Stimulated activated CD8-positive, alpha-beta memory T cell treated with anti-CD3 and anti-CD28 coated beads, Interleukin-7, amount 100 ng/mL, for 24 hours (primary cell): ENCODE data around the gene NUAK1.
"Not testable (repeated sequence)": the region's sequence is repeated elsewhere in the genome, so short reads cannot be mapped to it uniquely, and the experiment has no call there.

Experiments used
- DNase-seq: peaks from one replicate; pipeline ENCODE4 v3.0.0-alpha.2; 2020; ENCODE audit warnings: low read depth

NUAK1 gene

DNA sequence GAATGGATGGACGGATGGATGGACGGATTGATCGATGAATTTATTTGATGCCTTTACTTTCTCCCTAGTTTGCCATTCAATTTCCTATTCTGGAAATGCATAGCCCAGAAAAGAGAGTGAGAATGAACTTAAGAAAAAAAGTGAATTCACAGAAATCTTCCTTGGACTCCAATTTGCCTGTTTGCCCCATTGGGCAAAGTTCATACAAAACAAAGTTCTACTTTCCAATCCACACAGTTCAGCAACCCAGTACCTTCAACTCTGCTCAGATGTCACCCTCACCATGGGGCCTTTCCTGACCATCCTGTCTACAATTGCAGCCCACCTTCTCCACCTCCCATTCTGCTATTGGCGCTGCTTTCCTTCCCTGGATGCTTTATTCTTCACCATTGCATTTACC lies 8.2 kb upstream of the NUAK1 start:
- DNase-seq: no peak

DNA sequence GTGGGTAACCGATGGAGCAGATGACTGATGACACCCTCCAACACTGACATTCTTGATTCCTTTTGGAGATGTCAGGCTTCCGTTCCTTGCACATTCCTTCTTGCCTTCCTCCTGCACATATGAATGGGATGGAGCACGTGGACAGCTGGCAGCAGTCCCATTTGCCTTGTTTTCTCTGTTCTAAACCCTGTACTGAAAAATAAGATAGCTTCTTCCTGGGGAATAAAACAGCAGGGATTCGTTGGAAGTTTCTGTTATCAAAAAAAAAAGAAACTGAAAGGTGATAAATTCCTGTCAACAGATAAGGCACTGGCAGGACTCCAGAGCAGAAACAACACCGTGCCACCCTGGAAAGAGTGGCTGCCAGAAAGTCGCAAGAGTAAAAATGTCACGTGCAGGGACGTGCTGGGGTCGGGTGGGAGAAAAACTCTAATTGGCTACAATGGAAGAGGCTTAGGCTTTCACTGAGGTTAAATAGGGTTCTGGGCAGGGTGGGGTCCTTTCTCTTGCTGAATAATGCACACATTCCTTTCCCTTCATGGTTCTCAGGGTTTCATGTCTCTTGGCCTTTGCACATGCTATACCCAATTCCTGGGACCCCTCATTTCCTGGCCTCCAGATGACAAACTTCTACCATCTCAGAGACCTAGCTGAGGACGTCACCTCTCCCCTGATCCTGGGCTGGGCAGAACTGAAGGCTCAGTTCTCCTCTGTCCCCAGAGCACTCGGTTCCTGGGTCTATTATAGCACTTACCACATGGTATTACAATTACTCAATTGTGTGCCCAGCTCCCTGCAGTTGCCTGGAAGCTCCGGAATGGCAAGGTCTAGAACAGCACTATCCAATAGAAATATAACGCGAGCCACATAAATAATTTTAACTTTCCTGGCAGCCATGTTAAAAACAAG lies 7.0 kb upstream of the NUAK1 start:
- no peak for DNase-seq

DNA sequence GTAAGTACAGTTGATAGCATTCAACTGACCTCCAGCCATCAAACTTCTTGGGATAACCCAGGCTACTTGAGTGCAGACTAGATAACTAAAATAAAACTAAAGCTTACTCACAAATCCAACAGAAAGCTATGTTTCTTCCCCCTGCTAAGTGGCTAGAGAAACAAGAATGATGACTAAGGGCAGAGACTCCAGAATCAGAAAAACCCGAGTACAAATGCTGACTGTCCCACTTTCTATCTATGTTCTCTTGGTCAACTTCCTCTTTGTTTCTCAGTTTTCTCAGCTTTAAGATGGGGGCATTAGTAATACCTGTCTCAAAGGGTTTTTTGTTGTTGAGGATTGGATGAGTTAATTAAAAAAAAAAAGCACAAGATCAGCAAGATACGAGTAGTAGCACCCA lies 6.1 kb upstream of the NUAK1 start:
- no peak for DNase-seq

DNA sequence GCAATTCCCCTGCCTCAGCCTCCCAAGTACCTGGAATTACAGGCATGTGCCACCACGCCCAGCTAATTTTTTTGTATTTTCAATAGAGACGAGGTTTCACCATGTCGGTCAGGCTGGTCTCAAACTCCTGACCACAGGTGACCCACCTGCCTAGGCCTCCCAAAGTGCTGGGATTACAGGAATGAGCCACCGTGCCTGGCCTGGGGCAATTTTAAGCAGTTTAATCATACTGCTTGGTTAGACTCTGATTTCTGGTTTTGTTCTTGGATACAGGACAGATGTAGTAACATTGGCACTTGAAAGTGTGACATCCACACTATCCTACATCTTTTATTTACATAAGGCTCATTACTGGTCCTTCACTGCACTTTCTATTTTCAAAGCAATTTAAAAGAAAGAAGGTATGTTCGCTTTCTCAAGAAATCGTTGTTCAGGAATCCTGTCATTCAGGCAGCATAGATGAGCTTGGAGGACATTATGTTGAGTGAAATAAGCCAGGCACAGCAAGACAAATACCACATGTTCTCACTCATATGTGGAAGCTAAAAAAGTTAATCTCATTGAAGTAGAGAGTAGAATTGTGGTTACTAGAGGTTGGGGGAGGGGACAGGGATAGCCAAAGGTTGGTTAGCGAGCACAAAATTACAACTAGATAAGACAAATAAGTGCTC lies 4.0 kb upstream of the NUAK1 start:
- no peak for DNase-seq

DNA sequence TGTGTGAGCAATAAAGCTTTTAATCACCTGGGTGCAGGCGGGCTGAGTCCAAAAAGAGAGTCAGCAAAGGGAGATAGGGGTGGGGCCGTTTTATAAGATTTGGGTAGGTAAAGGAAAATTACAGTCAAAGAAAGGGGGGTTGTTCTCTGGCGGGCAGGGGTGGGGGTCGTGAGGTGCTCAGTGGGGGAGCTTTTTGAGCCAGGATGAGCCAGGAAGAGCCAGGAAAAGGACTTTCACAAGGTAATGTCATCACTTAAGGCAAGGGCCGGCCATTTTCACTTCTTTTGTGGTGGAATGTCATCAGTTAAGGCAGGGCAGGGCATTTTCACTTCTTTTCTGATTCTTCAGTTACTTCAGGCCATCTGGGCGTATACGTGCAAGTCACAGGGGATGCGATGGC lies 3.2 kb upstream of the NUAK1 start:
- not testable (repeated sequence) for DNase-seq

DNA sequence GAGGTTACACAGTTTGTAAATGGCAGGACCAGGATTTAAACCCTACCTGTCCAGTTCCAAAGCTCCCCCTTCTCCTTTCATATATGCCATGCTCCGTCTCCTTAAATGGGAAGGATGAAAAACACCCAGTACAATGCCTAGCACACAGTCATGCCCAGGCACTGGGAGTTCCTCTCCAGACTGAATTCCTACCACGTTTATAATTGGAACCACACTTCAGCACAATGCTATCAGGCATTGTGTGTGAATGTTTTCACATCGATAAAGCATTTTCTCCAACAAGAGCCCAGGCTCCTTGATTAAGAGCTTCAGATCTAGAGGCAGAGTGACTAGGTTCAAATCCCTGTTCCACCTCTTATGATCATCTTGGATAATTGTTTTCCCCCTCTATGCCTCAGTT lies 2.7 kb upstream of the NUAK1 start:
- no peak for DNase-seq

DNA sequence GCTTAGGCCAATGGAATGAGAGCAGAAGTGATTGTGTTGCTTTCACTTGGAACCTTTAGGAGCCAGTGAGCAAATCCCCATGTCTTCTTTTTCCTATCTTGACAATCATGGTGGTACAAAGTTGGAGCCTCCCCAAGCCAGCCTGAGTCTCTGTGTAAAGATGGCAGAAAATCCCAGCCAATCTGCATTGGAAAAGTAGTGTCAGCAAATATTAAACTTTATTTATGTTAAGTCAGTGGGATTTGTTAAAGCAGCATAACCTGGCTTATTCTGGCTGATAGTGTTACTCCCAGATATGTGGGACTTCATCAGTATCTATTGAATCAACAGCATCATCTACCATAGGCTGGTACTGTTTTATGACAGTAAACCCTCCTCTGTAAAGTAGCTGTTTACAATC lies 2.2 kb upstream of the NUAK1 start:
- DNase-seq: no peak

DNA sequence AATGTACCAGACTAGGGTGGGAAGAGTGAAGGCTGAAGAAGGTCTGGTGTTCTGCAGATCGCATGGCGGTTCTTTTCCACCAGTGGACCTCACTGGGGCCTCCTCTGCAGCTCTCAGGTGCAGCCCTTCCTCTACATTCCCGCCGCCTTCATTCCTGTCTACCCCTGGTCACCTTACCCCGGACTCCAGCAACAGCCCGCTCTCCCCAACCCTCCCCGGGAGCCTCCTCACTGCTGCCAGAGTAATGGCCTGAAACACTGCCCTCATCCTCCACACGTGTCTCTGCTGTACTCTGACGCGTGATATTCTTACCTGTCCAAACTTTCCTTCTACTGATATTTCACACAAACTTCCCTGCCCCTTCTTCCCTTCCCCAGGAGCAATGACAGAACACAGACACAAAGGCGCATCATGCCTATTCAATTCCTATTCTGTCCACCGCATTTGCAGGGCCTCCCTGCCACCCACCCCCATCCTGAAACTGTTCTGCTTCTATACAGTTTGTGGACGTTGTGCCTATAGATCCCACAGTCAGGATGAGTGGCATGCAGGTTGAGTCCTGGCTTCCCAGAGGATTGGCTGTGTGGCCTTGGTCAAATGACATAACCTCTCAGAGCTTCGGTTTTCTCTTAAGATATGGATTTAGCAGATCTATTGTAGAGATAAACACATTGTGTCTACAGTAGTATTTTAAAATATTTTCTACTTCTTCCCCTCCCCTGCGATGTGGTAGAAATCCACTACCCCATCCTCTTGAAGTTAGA lies 1.7 kb upstream of the NUAK1 start:
- no peak for DNase-seq

DNA sequence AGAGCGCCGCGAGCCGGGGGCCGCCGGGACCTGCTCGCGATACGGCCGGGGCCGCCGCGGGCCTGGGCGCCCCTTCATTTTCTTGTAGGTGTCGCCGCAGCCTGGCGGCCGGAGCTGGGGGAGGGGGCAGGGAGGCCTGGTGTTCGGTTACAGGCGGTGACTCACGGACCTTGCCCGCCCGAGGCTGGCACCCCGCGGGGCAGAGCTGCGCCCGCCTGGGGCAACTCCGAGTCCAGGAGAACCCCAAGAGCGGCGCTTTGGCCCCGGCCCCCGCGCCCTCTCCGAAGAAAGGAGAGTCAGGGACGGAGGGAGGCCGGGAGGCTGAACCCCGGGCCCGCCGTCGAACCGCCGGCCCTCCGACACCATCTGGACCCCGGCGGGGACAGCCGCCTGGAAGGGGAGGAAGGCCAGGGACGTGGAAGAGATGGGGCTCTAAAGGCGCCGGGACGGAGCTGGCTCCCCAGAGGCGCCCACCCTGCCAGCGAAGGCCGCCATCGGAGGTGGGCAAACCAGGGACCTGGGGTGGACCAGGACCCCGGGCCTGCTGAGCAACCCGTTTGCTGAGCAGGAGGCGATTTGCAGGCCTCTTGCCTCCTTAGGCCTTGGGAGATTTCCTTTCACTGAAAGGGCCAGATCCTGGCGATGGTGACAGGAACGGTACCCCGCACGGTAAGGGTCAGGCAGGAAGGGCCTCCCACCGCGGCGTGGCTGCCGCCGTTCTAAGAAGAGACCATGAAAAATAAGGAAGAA lies 843 bp upstream of the NUAK1 start:
- no peak for DNase-seq

DNA sequence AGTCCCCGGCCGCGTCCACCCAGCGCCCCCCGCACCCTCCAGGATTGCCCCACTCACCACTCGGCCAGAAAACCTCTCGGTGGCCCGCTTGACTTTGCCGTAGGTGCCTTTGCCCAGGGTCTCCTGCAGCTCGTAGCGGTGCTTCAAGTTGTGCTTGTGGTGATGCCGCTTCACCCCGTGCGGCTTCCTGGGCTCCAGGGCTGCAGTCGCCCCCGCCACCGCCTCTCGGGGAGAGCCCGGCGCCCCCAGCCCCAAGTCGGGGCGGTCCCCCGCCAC lies 459 bp downstream of the NUAK1 start:
- no peak for DNase-seq

DNA sequence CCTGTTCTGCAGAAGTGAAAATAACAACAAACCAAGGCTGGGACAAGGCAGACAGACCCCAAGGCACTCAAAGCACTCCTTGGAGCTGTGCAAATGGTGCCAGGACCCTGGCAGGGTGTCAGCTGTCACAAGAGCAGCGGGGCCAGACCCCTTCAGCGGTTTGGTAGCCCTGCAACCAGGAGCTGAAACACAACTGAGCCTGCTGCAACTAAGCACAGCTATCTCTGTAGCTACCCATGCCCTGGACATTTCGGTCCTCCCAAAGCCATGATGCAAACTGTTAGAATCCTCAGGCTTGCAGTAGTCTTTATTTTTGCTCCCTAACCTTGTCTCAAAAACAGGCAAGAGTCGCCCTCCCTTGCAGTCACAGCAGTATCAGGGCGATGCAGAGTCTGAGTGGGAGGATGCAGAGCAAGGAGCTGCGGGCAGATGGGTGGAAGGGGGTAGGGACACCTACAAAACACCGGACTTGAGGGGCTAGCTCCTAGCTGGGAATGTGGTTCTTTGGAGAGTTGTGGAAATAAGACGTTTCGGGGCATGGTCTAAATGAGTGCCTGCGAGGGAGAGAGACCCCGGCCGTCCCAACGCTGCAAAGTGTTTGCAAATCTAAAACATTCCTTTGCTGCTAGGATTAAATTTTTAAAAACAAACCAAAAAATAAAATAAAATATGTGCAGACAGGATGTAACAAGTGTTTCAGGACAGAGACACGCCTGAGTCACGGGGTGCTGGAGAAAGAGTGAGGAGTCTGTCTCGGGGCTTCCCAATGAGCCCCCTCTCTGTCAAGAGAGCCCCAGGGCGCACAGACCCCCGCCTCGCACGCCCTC lies 1.0 kb downstream of the NUAK1 start:
- DNase-seq: no peak

DNA sequence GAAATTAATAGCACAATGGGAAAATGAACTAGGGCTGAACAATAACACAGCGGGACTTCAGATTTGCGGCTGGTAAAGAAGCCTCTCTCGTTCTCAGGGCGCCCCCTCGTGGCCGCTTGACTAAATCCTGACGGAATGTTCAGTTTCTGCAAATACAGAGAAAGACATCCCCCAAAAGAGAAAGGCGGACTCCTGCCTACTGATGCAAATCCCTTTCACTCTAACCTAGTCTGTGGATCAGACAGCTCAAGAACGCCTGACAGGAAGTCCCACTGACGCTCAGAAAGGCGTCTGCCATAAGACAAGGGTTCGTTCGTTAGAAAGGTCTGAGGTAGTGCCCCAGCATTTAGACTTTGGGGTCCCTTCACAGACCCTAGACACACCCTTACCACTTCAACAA lies 2.5 kb downstream of the NUAK1 start:
- DNase-seq: peak; percentile 76

DNA sequence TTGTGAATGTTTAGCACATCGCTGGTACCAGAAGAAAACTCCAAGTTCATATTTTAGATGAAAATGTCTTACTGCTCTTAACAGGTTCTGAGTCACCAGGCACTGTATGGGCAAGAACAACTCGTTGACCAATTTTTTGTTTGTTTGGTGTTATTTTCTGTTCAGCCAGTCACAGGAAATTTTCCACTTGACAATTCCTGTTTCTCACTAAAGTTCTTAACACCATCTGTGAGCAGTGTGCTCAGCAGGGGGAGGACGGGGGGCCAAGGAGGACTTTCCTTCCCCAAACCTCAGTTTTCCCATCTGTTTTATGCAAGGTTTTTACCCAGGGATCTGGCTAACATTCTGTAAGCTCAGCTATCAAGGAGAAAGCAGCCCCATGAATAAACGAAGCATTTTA lies 3.0 kb downstream of the NUAK1 start:
- DNase-seq: no peak

DNA sequence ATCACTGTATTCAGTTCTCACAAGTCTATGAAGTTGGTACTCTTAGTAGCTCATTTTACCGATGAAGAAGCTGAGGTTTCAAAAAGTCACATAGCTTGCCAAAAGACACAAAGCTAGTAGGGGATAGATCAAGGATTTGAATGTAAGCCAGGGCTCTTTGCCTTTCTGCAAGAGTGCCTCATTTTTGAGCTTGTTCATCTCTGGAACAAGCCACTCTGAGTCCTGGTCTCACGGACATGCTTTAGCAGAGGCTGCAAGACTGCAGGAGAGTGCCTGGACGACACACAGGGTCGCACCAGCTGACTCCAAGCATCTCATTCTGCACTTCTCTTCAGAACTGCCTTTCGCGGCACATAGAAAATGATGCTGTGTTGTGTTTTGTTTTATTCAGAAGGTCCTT lies 3.7 kb downstream of the NUAK1 start:
- no peak for DNase-seq

DNA sequence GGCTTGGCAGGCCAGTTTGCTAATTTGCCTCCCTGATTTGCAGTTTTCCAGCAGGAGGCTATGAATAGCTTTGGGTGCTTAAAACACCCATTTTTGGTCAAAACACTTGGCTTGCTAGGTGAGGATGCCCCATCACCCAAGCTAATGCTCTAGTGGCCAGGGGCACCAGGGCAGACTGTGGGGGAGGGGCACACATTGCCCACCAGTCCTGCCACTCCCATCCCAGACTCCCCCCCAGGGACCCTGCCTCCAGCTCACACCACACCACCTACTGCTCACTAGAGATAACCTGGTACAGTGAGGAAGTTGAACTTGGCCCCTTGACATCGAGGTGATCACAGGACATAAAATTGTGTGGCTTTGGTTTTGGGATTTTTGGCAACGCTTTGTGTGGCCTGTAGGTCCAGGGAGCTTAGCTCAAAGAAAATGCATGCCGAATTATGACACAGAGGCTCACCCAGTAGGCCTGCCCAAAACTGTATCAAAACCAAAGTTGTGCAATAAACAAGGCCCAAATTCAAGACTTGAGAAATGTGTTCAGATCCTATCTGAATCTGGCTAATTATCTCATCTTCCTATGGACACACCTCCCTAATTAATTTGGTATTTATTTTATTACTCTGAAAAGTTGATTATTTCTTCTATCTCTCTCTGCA lies 4.3 kb downstream of the NUAK1 start:
- DNase-seq: no peak

DNA sequence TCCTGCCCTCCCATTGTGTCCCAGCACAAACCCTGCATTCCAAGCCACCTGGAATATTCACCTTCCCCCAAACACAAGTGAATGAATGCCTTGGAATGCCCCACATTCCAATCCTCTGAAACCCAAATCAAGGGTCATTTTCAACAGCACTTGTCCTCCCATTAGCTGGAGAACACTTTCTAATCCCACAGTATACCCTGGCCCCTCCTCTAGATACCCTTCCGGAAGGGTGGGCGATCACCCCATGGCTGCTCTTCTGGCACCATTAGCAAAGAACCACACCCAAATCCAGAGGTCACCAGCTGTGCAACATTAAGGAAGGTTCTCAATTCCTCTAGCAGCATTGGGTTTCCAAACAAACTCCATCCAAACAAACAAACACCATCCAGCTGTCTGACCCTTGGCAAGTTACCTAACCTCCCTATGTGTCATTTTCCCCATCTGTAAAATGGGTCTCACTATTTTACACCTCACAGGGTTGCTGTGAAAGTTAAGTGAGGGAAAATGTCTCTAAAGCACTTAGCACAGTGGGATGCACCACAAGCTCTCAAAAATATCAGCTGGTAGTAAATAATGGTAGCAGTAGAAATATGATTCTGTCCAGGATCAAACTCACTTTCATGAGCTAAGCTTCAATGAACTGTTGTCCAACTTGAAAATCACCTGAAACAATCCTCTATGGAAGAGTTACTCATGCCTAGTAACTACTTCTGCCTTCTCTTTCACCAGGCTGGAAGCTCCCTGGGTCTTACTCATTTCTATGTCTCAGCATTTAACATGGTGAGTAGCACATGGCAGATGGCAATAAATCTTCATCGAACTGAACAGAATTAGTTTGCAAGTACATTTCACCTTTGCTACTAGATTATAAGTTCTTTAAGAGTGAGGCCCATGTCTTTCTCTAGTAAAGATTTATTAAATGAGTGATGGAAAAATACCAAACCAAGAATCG lies 5.3 kb downstream of the NUAK1 start:
- no peak for DNase-seq

DNA sequence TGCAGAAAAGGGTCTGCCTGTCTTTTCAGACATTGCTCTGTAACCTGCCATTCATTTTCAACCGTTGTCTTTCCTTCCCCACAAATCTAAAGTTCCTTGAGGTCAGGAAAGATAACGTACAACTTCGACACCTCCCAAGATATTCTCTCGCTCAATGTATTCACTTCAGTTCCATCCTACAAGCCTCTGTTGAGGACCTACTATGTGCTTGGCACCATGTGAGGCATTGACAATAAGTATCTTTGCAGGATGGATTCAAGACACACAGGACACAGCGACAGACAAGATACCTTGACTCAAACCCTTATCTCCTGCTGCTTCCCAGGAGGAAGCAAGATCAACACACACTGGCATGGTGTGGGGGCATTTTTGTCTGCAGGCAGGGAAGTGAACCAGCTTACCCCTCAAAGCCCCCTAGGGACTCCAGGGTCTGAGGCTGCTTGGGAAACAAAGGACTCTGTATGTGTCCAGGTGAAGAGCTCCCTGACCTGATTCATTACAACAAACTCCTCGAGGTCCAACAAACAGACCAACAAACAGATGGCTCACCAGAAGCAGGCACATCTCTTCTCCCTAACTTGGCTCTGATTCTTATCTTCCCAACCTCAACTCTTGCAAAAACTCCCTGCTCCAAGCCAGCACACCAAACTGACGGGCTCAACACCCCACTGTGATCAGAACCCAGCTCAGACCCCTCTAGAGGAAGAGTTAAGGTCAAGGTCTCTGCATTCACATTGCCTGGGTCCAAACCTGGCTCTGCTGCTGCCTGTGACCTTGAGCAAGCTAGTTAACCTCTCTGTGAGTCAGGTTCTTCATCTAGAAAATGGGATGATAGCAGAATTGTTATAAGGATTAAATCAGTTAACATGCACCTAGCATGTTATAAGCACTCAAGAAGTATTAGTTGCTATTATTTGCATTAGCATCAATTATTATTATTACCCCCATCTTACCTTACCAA lies 6.3 kb downstream of the NUAK1 start:
- no peak for DNase-seq

DNA sequence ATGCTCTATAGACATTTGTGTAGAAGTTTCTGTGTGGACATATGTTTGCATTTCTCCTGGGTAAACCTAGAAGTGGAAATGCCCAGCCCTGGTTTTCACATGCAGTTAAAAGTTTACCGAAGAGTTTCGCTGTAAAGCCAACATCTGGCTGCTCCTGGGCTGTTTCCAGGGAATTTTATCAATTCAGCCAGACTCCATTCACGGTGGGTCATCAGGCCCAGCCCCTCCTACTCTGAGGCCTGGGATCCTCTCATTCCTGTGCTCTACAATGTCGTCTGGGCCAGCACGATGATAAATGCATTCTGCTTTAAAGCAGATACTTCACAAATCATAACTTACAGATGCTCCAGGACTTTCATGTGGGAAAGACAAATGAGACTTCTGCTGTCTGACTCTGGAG lies 7.1 kb downstream of the NUAK1 start:
- no peak for DNase-seq
